Nephron (organoid): Measurements from ENCODE around the gene HMGB4.

ENCODE experiments used
- H3K27ac Mint-ChIP-seq, 3 experiments: 2 replicates each; pipeline ENCODE4 v1.8.0; 2020; ENCODE audit warnings: mixed read lengths in 3 of 3, mild to moderate bottlenecking in 2 of 3, moderate library complexity in 1 of 3
- H3K27me3 Mint-ChIP-seq: 2 replicates; pipeline ENCODE4 v1.8.0; 2021; ENCODE audit warnings: low read depth, mild to moderate bottlenecking, moderate library complexity, mixed read lengths
- H3K36me3 Mint-ChIP-seq: 2 replicates; pipeline ENCODE4 v1.8.0; 2020; ENCODE audit warnings: low read depth, mixed read lengths
- H3K4me1 Mint-ChIP-seq: 2 replicates; pipeline ENCODE4 v1.8.0; 2020; ENCODE audit warnings: mixed read lengths
- H3K4me3 Mint-ChIP-seq, 3 experiments: 2 replicates each; pipeline ENCODE4 v1.8.0; 2020; ENCODE audit warnings: mild to moderate bottlenecking in 3 of 3, mixed read lengths in 3 of 3, moderate library complexity in 2 of 3
- H3K9me3 Mint-ChIP-seq: 2 replicates; pipeline ENCODE4 v1.8.0; 2020; ENCODE audit warnings: mixed read lengths
- TF ChIP-seq, protein P1 (sequence below), 3 experiments: fragments of 200-600 bp; sonication (generic); IDR thresholded peaks; one replicate each; pipeline ENCODE4 v1.5.0; 2021; ENCODE audit warnings: antibody characterized with exemption in 3 of 3; ENCODE audit not compliant: unreplicated experiment in 3 of 3

Gene HMGB4

DNA sequence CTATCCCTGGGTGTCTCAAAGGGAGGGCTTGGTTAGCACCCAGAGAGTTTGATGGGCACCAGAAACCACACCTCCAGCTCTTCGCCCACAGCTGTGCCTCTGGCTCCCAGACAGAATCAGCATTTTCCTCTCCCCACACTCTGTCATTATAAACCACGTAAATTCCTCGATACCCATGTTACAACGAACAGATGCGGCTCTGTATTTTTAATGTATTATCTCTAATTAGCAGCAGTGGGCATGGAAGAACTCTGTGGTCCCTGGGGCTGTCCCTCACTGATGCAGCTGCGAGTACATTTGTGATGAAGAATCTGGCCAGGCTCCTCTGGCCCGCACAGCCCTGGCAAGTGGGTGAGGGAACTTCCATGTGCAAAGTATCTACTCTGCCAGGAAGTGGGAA, 10.8 kb downstream of the HMGB4 start:
- no peaks in the 10 kb centered on the region for H3K36me3 Mint-ChIP-seq
- no peak overlapping the region for H3K4me3 Mint-ChIP-seq
- TF ChIP-seq, protein P1, sequence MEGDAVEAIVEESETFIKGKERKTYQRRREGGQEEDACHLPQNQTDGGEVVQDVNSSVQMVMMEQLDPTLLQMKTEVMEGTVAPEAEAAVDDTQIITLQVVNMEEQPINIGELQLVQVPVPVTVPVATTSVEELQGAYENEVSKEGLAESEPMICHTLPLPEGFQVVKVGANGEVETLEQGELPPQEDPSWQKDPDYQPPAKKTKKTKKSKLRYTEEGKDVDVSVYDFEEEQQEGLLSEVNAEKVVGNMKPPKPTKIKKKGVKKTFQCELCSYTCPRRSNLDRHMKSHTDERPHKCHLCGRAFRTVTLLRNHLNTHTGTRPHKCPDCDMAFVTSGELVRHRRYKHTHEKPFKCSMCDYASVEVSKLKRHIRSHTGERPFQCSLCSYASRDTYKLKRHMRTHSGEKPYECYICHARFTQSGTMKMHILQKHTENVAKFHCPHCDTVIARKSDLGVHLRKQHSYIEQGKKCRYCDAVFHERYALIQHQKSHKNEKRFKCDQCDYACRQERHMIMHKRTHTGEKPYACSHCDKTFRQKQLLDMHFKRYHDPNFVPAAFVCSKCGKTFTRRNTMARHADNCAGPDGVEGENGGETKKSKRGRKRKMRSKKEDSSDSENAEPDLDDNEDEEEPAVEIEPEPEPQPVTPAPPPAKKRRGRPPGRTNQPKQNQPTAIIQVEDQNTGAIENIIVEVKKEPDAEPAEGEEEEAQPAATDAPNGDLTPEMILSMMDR (IDR thresholded peaks at IDR 0.05; ENCODE audit: unreplicated experiment in 3 of 3): no peak
- no peak overlapping the region for H3K27ac Mint-ChIP-seq
- H3K27me3 Mint-ChIP-seq: peaks cover 24% of the 10 kb centered on the region
- H3K4me1 Mint-ChIP-seq: no peaks in the 10 kb centered on the region
- peaks cover 11% of the 10 kb centered on the region for H3K9me3 Mint-ChIP-seq

GRCh38 chr1:33875862-33876261, 12.0 kb downstream of the HMGB4 start:
- Mint-ChIP-seq H3K27me3 (peaks cover 24% of the 10 kb centered on the region), H3K4me3 (no peak overlapping the region), H3K4me1 (no peaks in the 10 kb centered on the region), H3K36me3 (no peaks in the 10 kb centered on the region), H3K9me3 (peaks cover 11% of the 10 kb centered on the region), H3K27ac (no peak overlapping the region)
- TF ChIP-seq, protein P1 (IDR thresholded peaks at IDR 0.05; ENCODE audit: unreplicated experiment in 3 of 3): no peak

GRCh38 chr1:33876970-33877650, 13.2 kb downstream of the HMGB4 start:
- peaks cover 24% of the 10 kb centered on the region for H3K27me3 Mint-ChIP-seq
- H3K4me3 Mint-ChIP-seq: no peak overlapping the region
- TF ChIP-seq, protein P1 (IDR thresholded peaks at IDR 0.05; ENCODE audit: unreplicated experiment in 3 of 3): no peak
- H3K27ac Mint-ChIP-seq: no peak overlapping the region
- peaks cover 8% of the 10 kb centered on the region for H3K9me3 Mint-ChIP-seq
- no peaks in the 10 kb centered on the region for H3K36me3 Mint-ChIP-seq
- H3K4me1 Mint-ChIP-seq: no peaks in the 10 kb centered on the region

DNA sequence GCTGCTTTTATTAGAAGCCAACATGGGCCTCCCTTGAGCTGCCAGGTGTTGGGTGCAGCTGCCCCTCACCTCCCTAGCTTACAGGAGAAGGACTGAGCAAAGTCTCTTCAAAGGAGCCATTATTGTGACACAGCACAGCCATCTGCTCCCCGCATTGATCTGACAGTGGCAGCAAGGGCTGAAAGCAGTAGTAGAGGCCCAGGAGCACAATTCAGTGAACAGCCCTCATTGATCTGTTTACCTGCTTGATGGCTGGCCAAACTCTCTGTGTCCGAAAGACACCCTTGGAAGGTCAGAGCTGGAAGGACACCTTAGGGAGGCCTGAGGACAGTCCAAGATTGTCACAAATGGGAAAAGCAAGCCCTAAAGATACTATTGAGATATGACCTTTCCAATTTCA, 14.5 kb downstream of the HMGB4 start:
- TF ChIP-seq, protein P1 (IDR thresholded peaks at IDR 0.05; ENCODE audit: unreplicated experiment in 3 of 3): no peak
- Mint-ChIP-seq H3K27ac (no peak overlapping the region), H3K27me3 (peaks cover 24% of the 10 kb centered on the region), H3K4me3 (no peak overlapping the region), H3K9me3 (peaks cover 4% of the 10 kb centered on the region), H3K36me3 (no peaks in the 10 kb centered on the region), H3K4me1 (no peaks in the 10 kb centered on the region)

DNA sequence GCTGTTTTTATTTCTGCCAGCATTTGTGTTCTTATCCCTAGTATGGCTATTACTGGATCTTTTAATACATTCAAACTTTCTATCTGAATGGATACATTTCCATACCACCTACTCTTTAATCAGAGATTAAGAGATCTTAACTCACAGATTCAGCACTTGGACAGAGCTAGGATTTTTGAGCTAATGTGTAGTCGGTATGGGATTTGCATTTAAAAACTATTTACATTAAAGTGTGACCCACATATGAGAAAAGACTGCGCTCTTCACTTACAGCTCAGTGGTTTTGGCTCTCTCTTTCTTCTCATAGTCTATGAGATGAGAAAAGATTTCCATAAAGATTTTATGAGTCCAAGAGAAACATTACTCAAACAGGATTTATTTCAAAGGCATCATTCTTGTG, 16.4 kb downstream of the HMGB4 start:
- Mint-ChIP-seq H3K36me3 (no peaks in the 10 kb centered on the region), H3K4me3 (no peak overlapping the region), H3K4me1 (peaks cover 9% of the 10 kb centered on the region), H3K9me3 (no peaks in the 10 kb centered on the region), H3K27ac (no peak overlapping the region), H3K27me3 (peaks cover 22% of the 10 kb centered on the region)
- TF ChIP-seq, protein P1 (IDR thresholded peaks at IDR 0.05; ENCODE audit: unreplicated experiment in 3 of 3): no peak

DNA sequence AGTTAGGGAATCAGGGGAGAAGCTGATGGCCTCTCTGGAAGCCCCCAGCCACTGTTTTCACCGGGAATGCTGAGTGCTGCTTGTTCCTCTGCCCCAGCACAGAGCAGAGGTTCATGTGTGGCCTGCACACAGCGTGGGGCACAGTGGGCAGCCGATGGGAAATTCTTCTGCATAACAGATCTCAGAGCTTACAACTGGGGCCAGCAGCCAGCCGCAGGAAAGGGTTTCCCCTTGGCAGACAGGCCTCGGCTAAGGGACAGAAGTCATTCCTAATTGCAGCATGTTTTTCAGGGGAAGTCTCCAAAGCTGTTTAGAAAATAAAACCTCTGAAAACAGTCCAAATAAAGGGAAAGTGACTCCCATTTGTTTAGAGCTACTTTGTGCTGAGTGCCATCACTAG, 22.6 kb downstream of the HMGB4 start:
- no peak overlapping the region for H3K4me3 Mint-ChIP-seq
- H3K4me1 Mint-ChIP-seq: peaks cover 14% of the 10 kb centered on the region
- no peak overlapping the region for H3K27ac Mint-ChIP-seq
- TF ChIP-seq, protein P1 (IDR thresholded peaks at IDR 0.05; ENCODE audit: unreplicated experiment in 3 of 3): no peak
- peaks cover 3% of the 10 kb centered on the region for H3K27me3 Mint-ChIP-seq
- no peaks in the 10 kb centered on the region for H3K36me3 Mint-ChIP-seq
- no peaks in the 10 kb centered on the region for H3K9me3 Mint-ChIP-seq
